Smooth muscle cell (in vitro differentiated cells): Measurements from ENCODE around the gene SLC9A1. TPM values are rescaled to one million over a fixed set of nuclear protein-coding genes. Genes with fewer than 3 reads are reported as not detected.
A peak's percentile ranks its signal among the peaks of the same experiment; 100 is the strongest.

Experiments
- DNase-seq: peaks from one replicate; lab custom pipeline; 2025; ENCODE audit not compliant: unreplicated experiment; lab: John Stamatoyannopoulos, UW
- H2AFZ ChIP-seq: fragments of 200-600 bp; sonication (generic); 2 replicates; pipeline ENCODE4 v1.6.0; 2016; ENCODE audit warnings: antibody characterized with exemption, low read depth, mild to moderate bottlenecking
- H3F3A ChIP-seq: fragments of 200-600 bp; sonication (generic); 2 replicates; pipeline ENCODE4 v1.6.0; 2017; ENCODE audit warnings: antibody characterized with exemption, low read depth
- H3K27ac ChIP-seq: fragments of 200-600 bp; sonication (generic); 2 replicates; pipeline ENCODE4 v1.5.1; 2016; ENCODE audit warnings: low read depth, mild to moderate bottlenecking
- H3K27me3 ChIP-seq: fragments of 200-600 bp; sonication (generic); 2 replicates; pipeline ENCODE4 v1.6.1; 2016; ENCODE audit warnings: low read depth, mild to moderate bottlenecking
- H3K36me3 ChIP-seq: fragments of 200-600 bp; sonication (generic); 2 replicates; pipeline ENCODE4 v1.5.1; 2016; ENCODE audit warnings: low read depth
- H3K4me1 ChIP-seq: fragments of 200-600 bp; sonication (generic); 2 replicates; pipeline ENCODE4 v1.5.1; 2016; ENCODE audit warnings: low read depth
- H3K4me2 ChIP-seq: fragments of 200-600 bp; sonication (generic); 2 replicates; pipeline ENCODE4 v1.6.0; 2016; ENCODE audit warnings: mild to moderate bottlenecking
- H3K4me3 ChIP-seq: fragments of 200-600 bp; sonication (generic); 2 replicates; pipeline ENCODE4 v1.5.1; 2016; ENCODE audit warnings: mild to moderate bottlenecking
- H3K79me2 ChIP-seq: fragments of 200-600 bp; sonication (generic); 2 replicates; pipeline ENCODE4 v1.6.0; 2016; ENCODE audit warnings: low read depth, mild to moderate bottlenecking
- H3K9ac ChIP-seq: fragments of 200-600 bp; sonication (generic); 2 replicates; pipeline ENCODE4 v1.6.0; 2016; ENCODE audit warnings: low read depth
- H3K9me3 ChIP-seq: fragments of 200-600 bp; sonication (generic); replicated peaks from 2 replicates; pipeline ENCODE4 v1.5.1; 2016; ENCODE audit warnings: low read depth
- H4K20me1 ChIP-seq: fragments of 200-600 bp; sonication (generic); 2 replicates; pipeline ENCODE4 v1.6.0; 2016; ENCODE audit warnings: low read depth
- CTCF ChIP-seq: fragments of 200-600 bp; sonication (generic); IDR thresholded peaks from 2 replicates; pipeline ENCODE4 v1.5.1; 2017; ENCODE audit warnings: borderline replicate concordance, mild to moderate bottlenecking, antibody characterized with exemption; ENCODE audit not compliant: insufficient read depth, poor library complexity, severe bottlenecking
- WGBS: methylation state at CpG from one replicate; pipeline ENCODE4 v1.1.7; 2016; ENCODE audit warnings: low lambda C conversion rate; 5-methylcytosine and 5-hydroxymethylcytosine counted together
- polyA plus RNA-seq: library from polyadenylated mRNA; unstranded; fragments of >200 nt; fragmentation: Nextera tagmentation; extraction: Ambion mirVana; gene quantifications from 2 replicates; pipeline ENCODE4 v1.2.1, GENCODE V29; 2016
- total RNA-seq: library from RNA; depleted of rRNA; stranded (reverse); fragments of >200 nt; gene quantifications from 2 replicates; pipeline ENCODE4 v1.2.3, GENCODE V29; 2014

The SLC9A1 gene
- total and polyA plus RNA-seq, 2 experiments from 2014 or later: 16.5 to 37.4 TPM

- no peaks in the 10 kb centered on the region for H4K20me1 ChIP-seq
- H3K79me2 ChIP-seq: peaks cover 59% of the 10 kb centered on the region
- H3K36me3 ChIP-seq: no peaks in the 10 kb centered on the region
- no peaks in the 10 kb centered on the region for H3K9me3 ChIP-seq
- no peak overlapping the region for H3K4me3 ChIP-seq
- peaks cover 31% of the 10 kb centered on the region for H3K4me1 ChIP-seq
- no peaks in the 10 kb centered on the region for H3K27me3 ChIP-seq
- peak overlapping the region; percentile 98 for H3K27ac ChIP-seq
- 92% methylated on average over 3 of the region's 3 CpGs for WGBS
- H3K9ac ChIP-seq: no peak overlapping the region
- no peak for TF ChIP-seq CTCF
- H2AFZ ChIP-seq: no peak overlapping the region
- H3K4me2 ChIP-seq: peak overlapping the region; percentile 13
- no peak for DNase-seq
- peaks cover 39% of the 10 kb centered on the region for H3F3A ChIP-seq
These were observed 38.7 kb downstream of the SLC9A1 start for GRCh38 chr1:27116232-27116631.

- H2AFZ ChIP-seq: no peak overlapping the region
- no peak overlapping the region for H3K4me3 ChIP-seq
- H4K20me1 ChIP-seq: no peaks in the 10 kb centered on the region
- DNase-seq: no peak
- peaks cover 29% of the 10 kb centered on the region for H3K4me1 ChIP-seq
- peaks cover 45% of the 10 kb centered on the region for H3K79me2 ChIP-seq
- no peak overlapping the region for H3K27ac ChIP-seq
- WGBS: 90% methylated on average over 5 of the region's 5 CpGs
- no peaks in the 10 kb centered on the region for H3K9me3 ChIP-seq
- H3K27me3 ChIP-seq: no peaks in the 10 kb centered on the region
- no peak overlapping the region for H3K4me2 ChIP-seq
- H3F3A ChIP-seq: peaks cover 40% of the 10 kb centered on the region
- H3K36me3 ChIP-seq: no peaks in the 10 kb centered on the region
- no peak for TF ChIP-seq CTCF
- no peak overlapping the region for H3K9ac ChIP-seq
These were observed 40.4 kb downstream of the SLC9A1 start for GRCh38 chr1:27114546-27114945.

- H3F3A ChIP-seq: peaks cover 33% of the 10 kb centered on the region
- H3K9me3 ChIP-seq: no peaks in the 10 kb centered on the region
- peaks cover 45% of the 10 kb centered on the region for H3K79me2 ChIP-seq
- H3K27ac ChIP-seq: no peak overlapping the region
- no peak overlapping the region for H3K4me3 ChIP-seq
- no peak for TF ChIP-seq CTCF
- no peak overlapping the region for H2AFZ ChIP-seq
- H3K4me1 ChIP-seq: peaks cover 22% of the 10 kb centered on the region
- no peak for DNase-seq
- no peak overlapping the region for H3K4me2 ChIP-seq
- no peak overlapping the region for H3K9ac ChIP-seq
- H3K36me3 ChIP-seq: no peaks in the 10 kb centered on the region
- 100% methylated on average over 22 of the region's 22 CpGs for WGBS
- H4K20me1 ChIP-seq: no peaks in the 10 kb centered on the region
- H3K27me3 ChIP-seq: no peaks in the 10 kb centered on the region
These were observed 41.1 kb downstream of the SLC9A1 start for GRCh38 chr1:27113861-27114260.
